Measurements from ENCODE around the gene MRPL55.

Gene MRPL55

GRCh38 chr1:228059634-228060457 lies 49.3 kb downstream of the MRPL55 start:
- TF ChIP-seq, protein P1, sequence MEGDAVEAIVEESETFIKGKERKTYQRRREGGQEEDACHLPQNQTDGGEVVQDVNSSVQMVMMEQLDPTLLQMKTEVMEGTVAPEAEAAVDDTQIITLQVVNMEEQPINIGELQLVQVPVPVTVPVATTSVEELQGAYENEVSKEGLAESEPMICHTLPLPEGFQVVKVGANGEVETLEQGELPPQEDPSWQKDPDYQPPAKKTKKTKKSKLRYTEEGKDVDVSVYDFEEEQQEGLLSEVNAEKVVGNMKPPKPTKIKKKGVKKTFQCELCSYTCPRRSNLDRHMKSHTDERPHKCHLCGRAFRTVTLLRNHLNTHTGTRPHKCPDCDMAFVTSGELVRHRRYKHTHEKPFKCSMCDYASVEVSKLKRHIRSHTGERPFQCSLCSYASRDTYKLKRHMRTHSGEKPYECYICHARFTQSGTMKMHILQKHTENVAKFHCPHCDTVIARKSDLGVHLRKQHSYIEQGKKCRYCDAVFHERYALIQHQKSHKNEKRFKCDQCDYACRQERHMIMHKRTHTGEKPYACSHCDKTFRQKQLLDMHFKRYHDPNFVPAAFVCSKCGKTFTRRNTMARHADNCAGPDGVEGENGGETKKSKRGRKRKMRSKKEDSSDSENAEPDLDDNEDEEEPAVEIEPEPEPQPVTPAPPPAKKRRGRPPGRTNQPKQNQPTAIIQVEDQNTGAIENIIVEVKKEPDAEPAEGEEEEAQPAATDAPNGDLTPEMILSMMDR (IDR thresholded peaks at IDR 0.05; ENCODE audit: insufficient read depth, low read depth, low read length, missing control alignments) = no peak
- DNase-seq (ENCODE audit: low read depth) = peak; percentile 38
- no peak overlapping the region for H3K4me3 ChIP-seq (ENCODE audit: low read depth, low read length)

GRCh38 chr1:228058949-228059633 lies 50.0 kb downstream of the MRPL55 start:
- H3K4me3 ChIP-seq (ENCODE audit: low read depth, low read length) = no peak overlapping the region
- TF ChIP-seq, protein P1 (IDR thresholded peaks at IDR 0.05; ENCODE audit: insufficient read depth, low read depth, low read length, missing control alignments) = no peak
- DNase-seq (ENCODE audit: low read depth) = no peak

DNA sequence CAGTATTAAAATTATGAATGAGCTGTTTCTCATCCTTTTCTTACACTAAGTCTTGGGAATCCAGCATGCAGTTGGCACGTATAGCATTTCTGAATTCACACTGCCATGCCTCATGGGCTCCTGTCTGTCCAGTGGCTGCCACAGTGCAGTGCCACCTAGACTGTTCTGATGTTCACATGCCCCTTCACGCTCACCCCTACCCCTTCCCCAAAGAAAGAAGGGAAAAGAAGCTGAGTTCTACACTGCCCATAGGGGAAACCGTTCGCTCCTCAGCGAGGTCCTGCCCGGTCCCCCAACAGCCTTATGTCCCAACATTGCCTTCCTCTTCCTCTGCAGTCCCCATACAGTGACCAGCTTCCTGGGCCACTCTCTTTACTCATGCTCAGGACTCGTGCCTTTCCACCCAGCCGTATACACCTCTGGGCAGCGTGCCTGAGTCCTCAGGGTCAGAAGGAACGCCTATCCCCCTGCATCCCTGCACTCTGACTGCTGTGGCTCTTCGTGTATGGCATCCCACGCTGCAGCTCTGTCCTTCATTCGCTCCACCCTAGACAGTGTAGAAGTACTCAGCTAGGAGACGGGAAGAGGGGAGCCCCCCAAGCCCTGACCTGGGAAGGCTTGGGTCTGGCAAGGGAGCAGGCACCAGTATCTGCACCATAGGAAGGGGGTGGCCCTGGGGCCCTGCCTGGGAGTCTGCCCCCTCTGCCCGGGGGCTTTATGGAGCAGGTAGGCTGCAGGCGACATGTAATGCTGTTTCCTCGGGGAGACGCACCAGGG lies 50.7 kb downstream of the MRPL55 start:
- H3K4me3 ChIP-seq (ENCODE audit: low read depth, low read length) = no peak overlapping the region

More for the DNA sequence above, 50.7 kb downstream of the MRPL55 start:
- TF ChIP-seq, protein P1 (IDR thresholded peaks at IDR 0.05; ENCODE audit: insufficient read depth, low read depth, low read length, missing control alignments) = no peak
- no peak for DNase-seq (ENCODE audit: low read depth)

All from GM12865 (cell line).